Activated CD4-positive, alpha-beta T cell treated with anti-CD3 and anti-CD28 coated beads, Interleukin-2, amount 50 U/mL, for 1 hour (primary cell): ENCODE results near the gene SLFN12L.
"Not testable (repeated sequence)": the region's sequence is repeated elsewhere in the genome, so short reads cannot be mapped to it uniquely, and the experiment has no call there.

Experiments
- DNase-seq: peaks from one replicate; pipeline ENCODE4 v3.0.0-alpha.2; 2020

SLFN12L gene

GRCh38 chr17:35493040-35493439 lies 44.4 kb downstream of the SLFN12L start:
- no peak for DNase-seq

GRCh38 chr17:35491417-35491816 lies 46.1 kb downstream of the SLFN12L start:
- no peak for DNase-seq

DNA sequence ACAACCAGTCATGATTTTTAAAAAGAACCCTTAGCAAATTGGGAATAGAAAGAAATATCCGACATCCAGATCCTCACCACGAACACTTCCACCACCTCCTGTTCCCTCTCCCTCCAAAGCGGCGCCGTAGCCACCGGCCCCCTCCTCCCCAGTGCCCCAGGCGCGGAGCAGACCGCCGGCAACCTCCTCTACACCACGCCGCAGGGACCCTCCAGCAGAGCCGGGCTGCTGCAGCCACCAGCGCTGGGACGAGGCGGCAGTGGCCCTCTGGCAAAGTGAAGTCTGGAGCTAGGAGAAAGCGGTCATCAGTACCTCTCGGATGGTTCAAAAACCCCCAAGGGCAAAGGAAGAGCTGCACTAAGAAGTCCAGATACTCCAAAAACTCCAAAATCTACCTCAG lies 47.5 kb downstream of the SLFN12L start:
- no peak for DNase-seq

- DNase-seq: no peak
These were observed 48.5 kb downstream of the SLFN12L start for GRCh38 chr17:35488991-35489390.

- peak; percentile 70 for DNase-seq
These were observed 50.4 kb downstream of the SLFN12L start for GRCh38 chr17:35486920-35487732.

GRCh38 chr17:35479271-35479670 lies 58.2 kb downstream of the SLFN12L start:
- no peak for DNase-seq

GRCh38 chr17:35477248-35477647 lies 60.2 kb downstream of the SLFN12L start:
- no peak for DNase-seq

DNA sequence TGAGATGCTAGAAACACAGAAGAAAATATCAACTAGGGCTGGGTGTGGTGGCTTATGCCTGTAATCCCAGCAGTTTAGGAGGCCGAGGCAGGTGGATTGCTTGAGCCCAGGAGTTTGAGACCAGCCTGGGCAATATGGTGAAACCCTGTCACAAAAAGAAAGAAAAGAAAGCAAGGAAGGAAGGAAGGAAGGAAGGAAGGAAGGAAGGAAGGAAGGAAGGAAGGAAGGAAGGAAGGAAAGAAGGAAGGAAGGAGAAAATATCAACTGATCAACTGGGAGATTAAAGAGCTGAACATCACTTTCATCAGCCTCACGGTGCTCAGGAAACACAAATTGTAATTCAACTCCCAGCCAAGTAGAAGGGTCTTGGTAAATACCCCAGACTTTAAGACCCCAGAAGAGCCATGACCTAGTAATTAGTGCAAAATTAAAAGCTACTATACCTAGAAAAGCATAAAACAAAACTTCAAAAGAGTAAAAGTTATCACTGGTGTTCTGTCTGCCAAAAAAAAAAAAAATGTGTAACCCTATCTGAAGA lies 61.1 kb downstream of the SLFN12L start:
- DNase-seq: no peak

GRCh38 chr17:35468475-35468874 lies 69.0 kb downstream of the SLFN12L start:
- no peak for DNase-seq

DNA sequence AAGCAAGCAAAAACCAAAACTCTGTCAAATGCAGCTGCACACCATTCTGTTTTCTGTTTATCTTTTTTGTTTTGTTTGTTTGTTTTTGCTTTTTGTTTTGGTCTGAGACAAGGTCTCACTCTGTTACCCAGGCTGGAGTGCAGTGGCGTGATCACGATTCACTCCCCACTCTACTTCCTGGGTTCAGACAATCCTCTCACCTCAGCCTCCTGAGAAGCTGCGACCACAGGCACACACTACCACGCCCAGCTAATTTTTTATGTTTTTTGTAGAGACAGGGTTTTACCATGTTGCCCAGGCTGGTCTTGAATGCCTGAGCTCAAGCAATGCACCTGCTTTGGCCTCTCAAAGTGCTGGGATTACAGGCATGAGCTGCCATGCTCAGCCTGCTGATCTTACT lies 69.7 kb downstream of the SLFN12L start:
- no peak for DNase-seq

DNA sequence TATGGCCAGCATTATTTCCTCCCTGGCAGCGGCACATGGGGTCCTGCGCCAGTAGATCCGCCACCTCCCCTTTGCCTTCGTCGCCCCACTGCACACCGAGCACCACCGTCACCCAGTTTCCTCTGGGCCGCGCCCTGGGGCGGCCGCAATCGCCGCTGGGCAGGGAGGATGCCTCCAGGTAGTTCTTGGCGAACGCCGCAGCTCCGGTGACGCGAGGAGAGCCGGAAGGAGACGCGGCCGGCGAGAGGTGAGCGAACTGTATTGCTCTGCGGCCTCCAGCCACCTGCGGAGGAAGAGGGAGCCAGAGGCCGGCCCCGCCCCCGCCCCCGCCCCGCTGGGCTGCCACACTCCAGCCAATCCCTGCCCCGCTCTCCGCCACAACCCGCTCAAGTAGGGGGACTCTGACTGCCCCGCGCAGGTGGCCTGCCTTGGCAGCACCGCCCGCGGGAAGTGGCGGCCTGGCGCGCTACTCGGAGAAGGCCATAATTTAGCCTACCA lies 77.1 kb downstream of the SLFN12L start:
- DNase-seq: peak; percentile 52

- DNase-seq: not testable (repeated sequence)
These were observed 83.4 kb downstream of the SLFN12L start for GRCh38 chr17:35454035-35454434.

DNA sequence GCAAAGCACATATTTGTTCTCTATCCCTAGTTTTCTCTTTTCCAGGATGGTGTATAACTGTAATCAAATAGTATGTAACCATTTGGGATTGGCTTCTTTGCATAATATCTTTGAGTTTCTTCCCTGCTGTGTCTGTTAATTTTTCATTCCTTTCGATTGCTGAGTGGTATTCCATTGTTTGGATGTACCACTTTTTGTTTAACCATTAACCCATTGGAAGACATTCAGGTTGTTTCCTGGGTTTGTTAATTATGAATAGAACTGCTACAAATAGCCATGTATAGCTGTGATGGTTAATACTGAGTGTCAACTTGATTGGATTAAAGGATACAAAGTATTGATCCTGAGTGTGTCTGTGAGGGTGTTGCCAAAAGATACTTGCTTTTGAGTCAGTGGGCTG lies 84.3 kb downstream of the SLFN12L start:
- no peak for DNase-seq

DNA sequence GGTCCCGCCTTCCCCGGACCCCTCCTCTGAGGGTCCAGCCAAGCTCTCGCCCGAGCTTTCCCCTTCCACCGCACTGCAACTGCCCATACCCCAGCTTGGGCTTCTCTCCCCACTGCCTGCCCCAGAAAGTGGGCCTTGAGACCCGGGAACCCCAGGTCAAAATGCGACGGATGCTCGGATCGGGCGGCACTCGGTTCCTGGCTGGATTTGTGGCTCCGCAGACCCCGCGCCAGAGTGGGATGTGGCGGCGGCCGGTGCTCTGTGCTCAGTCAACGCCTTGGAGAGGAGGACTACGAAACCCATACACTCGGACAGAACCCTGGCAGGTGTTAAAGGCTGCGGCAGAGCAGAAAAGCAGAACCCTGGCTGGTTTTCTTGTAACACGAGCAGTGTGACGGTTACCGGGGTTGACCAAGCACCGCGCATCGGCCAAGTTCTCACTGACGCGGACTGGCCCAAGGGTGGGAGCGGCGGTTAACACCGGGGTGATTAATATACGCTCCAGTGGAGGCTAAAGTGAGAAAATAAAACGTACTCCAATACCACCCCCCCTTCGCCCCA lies 88.0 kb downstream of the SLFN12L start:
- DNase-seq: no peak

GRCh38 chr17:35448899-35449227 lies 88.6 kb downstream of the SLFN12L start:
- no peak for DNase-seq

- peak; percentile 78 for DNase-seq
These were observed 89.1 kb downstream of the SLFN12L start, which contains the start of gene SLFN13 for GRCh38 chr17:35448214-35448898. TSS of gene SLFN13 (minus strand) at chr17:35448766. CDS start at chr17:35445680, 3,086 bp downstream.

DNA sequence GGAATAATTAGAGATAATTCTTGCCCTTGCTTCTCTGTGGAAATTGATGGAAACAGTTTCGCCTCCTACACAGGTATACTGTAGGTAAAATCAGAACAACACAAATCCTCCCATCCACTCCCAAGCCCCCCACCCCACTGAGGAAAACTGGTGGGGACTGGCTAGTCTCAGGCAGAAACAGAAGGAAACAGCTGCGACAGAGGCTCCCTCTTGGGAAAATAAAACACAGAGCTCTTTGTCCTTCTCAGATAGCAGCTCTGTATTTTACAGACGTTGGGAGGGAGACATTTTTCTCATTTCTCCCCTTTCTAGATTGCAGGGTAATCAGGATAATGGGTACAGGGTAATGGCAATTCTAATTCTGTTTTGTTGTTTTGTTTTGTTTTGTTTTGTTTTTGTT lies 90.0 kb downstream of the SLFN12L start:
- no peak for DNase-seq

- no peak for DNase-seq
These were observed 99.0 kb downstream of the SLFN12L start for GRCh38 chr17:35438433-35438832.

DNA sequence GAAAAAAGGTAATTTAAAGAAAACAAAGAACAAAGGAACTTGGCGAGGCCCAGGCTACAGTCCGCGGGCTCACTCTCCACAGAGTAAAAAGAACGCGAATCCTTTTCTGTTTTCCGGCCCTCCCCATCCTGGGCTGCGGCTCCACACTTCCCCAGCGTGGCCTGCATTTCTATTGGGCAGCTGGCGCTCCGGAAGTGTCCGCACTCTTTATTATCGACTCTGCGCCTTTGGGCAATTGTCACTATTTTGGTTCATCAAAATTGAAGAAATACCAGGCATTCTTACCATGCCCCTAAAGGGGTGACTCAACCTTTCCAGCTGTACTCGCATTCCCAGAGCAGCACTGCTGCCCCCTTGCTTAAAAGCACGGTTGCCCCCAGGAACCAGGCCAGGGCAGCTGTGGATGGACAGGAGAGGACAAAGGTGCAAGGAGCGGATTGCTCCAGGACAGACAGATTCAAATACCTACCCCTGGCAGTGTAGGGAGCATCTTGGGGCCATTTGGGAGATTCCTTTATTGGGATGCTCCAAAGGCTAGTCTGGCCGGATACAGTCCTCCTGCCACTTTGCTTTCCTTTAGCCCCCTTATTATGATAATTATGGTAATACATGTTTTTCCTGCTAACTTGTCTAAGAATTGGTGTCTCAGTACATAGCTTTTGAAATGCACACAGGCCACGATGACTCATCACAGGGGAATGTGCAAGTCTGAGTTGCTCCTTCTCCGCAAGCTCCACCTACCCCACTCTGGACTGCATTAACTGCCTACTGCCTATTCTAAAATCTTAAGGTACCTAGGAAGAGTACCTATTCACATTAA lies 104.2 kb downstream of the SLFN12L start:
- peak; percentile 50 for DNase-seq

DNA sequence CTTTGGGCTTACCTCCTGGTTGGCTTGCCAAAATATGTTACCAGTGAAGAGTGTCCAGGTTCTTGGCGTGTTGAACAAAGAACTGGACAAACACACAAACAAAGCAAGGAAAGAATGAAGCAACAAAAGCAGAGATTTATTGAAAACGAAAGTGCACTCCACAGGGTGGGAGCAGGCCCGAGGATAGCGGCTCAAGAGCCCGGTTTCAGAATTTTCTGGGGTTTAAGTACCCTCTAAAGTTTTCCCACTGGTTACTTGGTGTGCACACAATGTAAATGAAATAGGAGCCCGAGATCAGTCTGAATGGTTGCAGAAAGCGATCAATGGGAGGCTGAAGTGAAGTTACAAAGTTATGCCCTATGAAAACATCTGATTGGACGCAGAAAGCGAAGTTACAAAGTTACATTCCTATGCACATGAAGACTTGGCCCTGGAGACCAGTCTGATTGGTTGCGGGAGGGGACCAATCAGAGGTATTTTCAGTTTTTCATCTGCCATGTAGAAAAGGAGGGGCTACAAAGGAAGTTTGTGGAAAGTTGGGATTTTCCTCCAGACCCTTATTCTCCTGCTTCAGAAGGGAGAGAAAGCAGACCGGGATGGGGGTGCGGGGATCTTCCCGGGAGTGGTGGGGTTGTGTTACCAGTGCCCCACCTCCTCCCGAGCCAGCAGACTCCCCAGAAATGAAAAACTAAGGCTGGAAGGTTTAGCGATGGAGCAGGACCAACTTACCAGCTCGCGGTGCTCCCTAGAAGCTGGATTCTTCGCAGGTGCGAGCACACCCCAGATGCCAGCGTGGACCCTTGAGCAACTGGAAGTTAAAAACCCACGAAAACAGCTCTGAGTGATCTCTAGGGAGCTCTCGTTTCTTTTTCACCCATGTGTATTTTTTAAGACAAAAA lies 105.1 kb downstream of the SLFN12L start, which contains the start of gene SLFN12:
SLFN12 (minus strand) TSS at position 325 of the 899 bp plus-strand sequence. CDS start 9,472 bp downstream, outside the sequence.
- peak; percentile 28 for DNase-seq

- no peak for DNase-seq
These were observed 107.8 kb downstream of the SLFN12L start for GRCh38 chr17:35429702-35430101.
